ENCODE data around the gene ADAMTSL3.
A peak's percentile ranks its signal among the peaks of the same experiment; 100 is the strongest.
"Not testable (repeated sequence)": the region's sequence is repeated elsewhere in the genome, so short reads cannot be mapped to it uniquely, and the experiment has no call there.

ADAMTSL3 gene

DNA sequence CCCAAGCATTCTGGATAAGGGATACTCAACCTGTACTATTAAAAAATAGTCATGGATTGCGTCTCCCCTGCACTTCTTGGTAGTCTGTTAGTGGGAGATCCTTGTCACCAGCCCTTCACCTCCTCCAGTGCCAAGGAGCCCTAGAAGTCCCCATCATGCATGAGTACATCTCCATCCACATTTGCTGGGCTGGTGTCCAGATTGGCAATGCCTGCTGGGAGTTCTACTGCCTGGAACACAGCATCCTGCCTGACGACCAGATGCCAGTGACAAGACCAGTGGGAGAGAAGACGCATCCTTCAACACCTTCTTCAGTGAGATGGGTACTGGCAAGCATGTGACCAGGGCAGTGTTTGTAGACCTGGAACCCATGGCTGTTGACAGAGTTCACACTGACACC is 85.7 kb downstream of the ADAMTSL3 start:
- Histone ChIP-seq H3K36me3 (ENCODE audit: control insufficient read depth in 2 of 2, insufficient read depth in 2 of 2, low read length in 2 of 2) (no peaks in the 10 kb centered on the region), H3K27ac (ENCODE audit: low read depth in 2 of 2, low read length in 2 of 2) (no peak overlapping the region), H3K9me3 (ENCODE audit: control insufficient read depth in 2 of 2, low read length in 2 of 2) (no peaks in the 10 kb centered on the region), H3K27me3 (ENCODE audit: control insufficient read depth in 2 of 2, insufficient read depth in 2 of 2, low read length in 2 of 2) (no peaks in the 10 kb centered on the region), H3K9ac (ENCODE audit: low read depth in 1 of 2, low read length in 2 of 2) (no peak overlapping the region), H3K4me1 (ENCODE audit: control insufficient read depth in 2 of 2, insufficient read depth in 2 of 2, low read length in 2 of 2) (no peaks in the 10 kb centered on the region), H3K4me3 (ENCODE audit: low read length in 2 of 2) (no peak overlapping the region)

DNA sequence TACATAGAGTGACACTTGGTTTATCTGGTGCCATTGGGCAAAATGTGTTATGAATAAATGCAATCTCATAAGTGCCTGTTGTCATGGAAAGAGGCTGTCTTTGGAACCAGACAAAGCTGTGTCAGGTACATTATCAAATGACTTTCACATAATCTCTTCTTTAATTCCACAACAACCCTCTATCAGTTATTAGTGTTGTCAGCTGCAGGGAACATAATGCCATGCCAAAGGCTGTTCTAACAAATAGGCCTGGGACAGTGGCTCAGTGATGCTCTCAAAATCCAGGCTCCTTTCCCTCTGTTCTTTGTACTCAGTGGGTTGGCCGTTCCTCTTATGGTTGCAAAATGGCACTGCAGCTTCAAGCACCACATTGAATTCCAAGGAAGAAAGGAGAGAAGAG is 91.8 kb downstream of the ADAMTSL3 start:
- no peak overlapping the region for H3K4me3 ChIP-seq (ENCODE audit: low read length in 2 of 2)
- H3K4me1 ChIP-seq (ENCODE audit: control insufficient read depth in 2 of 2, insufficient read depth in 2 of 2, low read length in 2 of 2), result no peaks in the 10 kb centered on the region
- no peaks in the 10 kb centered on the region for H3K9me3 ChIP-seq (ENCODE audit: control insufficient read depth in 2 of 2, low read length in 2 of 2)
- H3K36me3 ChIP-seq (ENCODE audit: control insufficient read depth in 2 of 2, insufficient read depth in 2 of 2, low read length in 2 of 2), result no peaks in the 10 kb centered on the region
- no peak overlapping the region for H3K27ac ChIP-seq (ENCODE audit: low read depth in 2 of 2, low read length in 2 of 2)
- no peaks in the 10 kb centered on the region for H3K27me3 ChIP-seq (ENCODE audit: control insufficient read depth in 2 of 2, insufficient read depth in 2 of 2, low read length in 2 of 2)
- no peak overlapping the region for H3K9ac ChIP-seq (ENCODE audit: low read depth in 1 of 2, low read length in 2 of 2)

DNA sequence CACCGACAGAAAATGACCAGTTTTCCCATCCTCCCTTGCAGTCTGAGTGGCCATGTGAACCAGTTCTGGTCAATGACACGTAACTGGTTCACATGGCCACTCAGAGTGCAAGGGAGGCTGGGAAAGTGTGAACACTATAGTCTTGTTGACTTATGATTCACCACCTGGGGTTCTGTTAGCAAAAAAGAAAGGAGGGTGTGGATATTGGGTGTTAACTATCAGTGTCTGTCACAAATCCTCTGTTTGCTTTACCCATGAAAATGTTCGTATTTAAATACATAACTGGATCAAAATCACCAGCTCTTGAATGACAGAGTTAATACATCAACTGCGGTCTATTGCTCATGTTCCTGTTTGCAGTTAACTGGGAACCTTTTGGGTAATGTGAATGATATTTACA is 92.3 kb downstream of the ADAMTSL3 start:
- Histone ChIP-seq H3K4me1 (ENCODE audit: control insufficient read depth in 2 of 2, insufficient read depth in 2 of 2, low read length in 2 of 2) (no peaks in the 10 kb centered on the region), H3K27me3 (ENCODE audit: control insufficient read depth in 2 of 2, insufficient read depth in 2 of 2, low read length in 2 of 2) (no peaks in the 10 kb centered on the region), H3K36me3 (ENCODE audit: control insufficient read depth in 2 of 2, insufficient read depth in 2 of 2, low read length in 2 of 2) (no peaks in the 10 kb centered on the region), H3K9me3 (ENCODE audit: control insufficient read depth in 2 of 2, low read length in 2 of 2) (no peaks in the 10 kb centered on the region), H3K27ac (ENCODE audit: low read depth in 2 of 2, low read length in 2 of 2) (no peak overlapping the region), H3K9ac (ENCODE audit: low read depth in 1 of 2, low read length in 2 of 2) (no peak overlapping the region), H3K4me3 (ENCODE audit: low read length in 2 of 2) (no peak overlapping the region)

DNA sequence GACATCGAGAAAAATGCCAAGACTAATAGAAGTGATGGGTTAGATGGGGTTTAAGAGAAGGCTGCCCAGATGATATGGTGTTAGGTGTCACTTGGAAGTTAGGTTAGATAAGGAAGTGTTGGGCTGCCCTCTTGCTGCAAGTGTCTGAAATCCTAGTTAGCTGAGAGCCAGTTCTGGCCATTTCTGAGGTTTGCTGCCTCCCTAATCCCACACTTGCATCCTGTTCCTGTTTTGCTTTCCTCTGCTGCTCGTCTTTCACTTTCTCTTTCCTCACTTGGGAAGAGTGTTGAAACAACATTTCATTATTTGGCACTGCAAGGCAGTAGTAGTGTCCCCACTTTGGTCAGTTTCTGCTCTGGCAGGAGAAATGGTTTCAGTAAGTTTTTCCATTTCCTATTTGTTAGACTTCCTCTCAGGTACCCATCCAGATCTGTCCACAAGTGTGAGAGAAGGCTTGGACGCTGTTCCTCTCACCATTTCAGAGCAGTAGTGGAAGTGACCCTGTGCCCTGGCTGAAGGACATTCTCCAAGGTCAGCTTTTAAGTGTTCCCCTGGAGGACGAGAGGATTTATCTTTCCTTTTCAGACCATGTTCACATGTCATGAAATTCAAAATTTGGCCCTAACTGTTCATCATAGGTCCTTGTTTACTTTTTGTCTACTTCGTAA is 93.3 kb downstream of the ADAMTSL3 start:
- H3K4me1 ChIP-seq (ENCODE audit: control insufficient read depth in 2 of 2, insufficient read depth in 2 of 2, low read length in 2 of 2), result no peaks in the 10 kb centered on the region
- H3K27me3 ChIP-seq (ENCODE audit: control insufficient read depth in 2 of 2, insufficient read depth in 2 of 2, low read length in 2 of 2), result no peaks in the 10 kb centered on the region
- no peak overlapping the region for H3K4me3 ChIP-seq (ENCODE audit: low read length in 2 of 2)
- H3K27ac ChIP-seq (ENCODE audit: low read depth in 2 of 2, low read length in 2 of 2), result peak overlapping the region; percentile 14 to 53
- no peaks in the 10 kb centered on the region for H3K36me3 ChIP-seq (ENCODE audit: control insufficient read depth in 2 of 2, insufficient read depth in 2 of 2, low read length in 2 of 2)
- no peak overlapping the region for H3K9ac ChIP-seq (ENCODE audit: low read depth in 1 of 2, low read length in 2 of 2)
- no peaks in the 10 kb centered on the region for H3K9me3 ChIP-seq (ENCODE audit: control insufficient read depth in 2 of 2, low read length in 2 of 2)

DNA sequence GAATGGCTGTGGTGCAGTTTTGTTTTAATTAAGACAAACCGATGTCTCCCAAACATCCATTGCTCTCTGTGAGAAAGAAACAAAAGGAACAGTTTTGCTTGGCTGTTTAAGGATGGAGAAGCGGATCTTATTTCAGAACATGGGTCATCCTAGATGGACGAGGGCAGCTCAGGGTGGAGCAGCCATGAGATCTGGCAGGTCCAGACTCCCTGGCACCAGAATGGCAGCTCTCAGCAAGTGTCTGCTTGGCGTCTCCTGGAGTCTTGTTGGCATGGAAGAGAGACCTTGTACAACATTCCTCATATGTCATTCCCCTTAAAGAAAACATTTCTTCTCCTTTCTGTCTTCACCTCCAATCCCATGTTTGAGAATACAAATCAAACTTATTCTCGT is 93.8 kb downstream of the ADAMTSL3 start:
- no peaks in the 10 kb centered on the region for H3K36me3 ChIP-seq (ENCODE audit: control insufficient read depth in 2 of 2, insufficient read depth in 2 of 2, low read length in 2 of 2)
- no peak overlapping the region for H3K4me3 ChIP-seq (ENCODE audit: low read length in 2 of 2)
- H3K27me3 ChIP-seq (ENCODE audit: control insufficient read depth in 2 of 2, insufficient read depth in 2 of 2, low read length in 2 of 2), result no peaks in the 10 kb centered on the region
- peak overlapping the region; percentile 14 to 53 for H3K27ac ChIP-seq (ENCODE audit: low read depth in 2 of 2, low read length in 2 of 2)
- no peaks in the 10 kb centered on the region for H3K9me3 ChIP-seq (ENCODE audit: control insufficient read depth in 2 of 2, low read length in 2 of 2)
- H3K4me1 ChIP-seq (ENCODE audit: control insufficient read depth in 2 of 2, insufficient read depth in 2 of 2, low read length in 2 of 2), result no peaks in the 10 kb centered on the region
- no peak overlapping the region for H3K9ac ChIP-seq (ENCODE audit: low read depth in 1 of 2, low read length in 2 of 2)

DNA sequence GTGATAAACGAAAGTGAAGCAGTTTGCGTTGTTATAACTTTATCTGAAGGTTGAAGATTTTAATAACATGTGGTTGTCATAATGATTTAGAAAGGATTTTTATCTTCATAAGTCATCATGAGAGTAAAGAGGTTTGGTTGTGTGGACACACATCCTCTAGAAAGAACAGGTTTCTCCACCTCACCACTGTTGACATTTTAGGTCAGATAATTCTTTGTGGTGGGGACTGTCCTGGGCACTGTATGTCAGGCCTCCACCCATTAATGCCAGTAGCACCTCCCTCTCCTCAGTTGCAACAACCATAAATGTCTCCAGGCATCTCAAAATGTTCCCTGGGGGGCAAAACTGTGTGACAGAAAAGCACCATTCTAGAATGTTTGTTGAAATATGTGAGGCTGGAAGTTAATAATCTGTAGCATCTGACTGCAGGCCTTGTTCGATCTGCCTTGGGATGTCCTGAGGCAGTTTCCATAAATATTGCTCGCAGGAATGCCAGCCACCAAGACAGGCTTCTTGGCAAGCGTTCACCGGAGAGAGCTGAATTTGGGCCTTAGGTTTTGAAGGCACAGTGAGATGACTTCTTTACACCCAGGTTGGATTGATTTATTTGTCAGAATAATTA is 100.1 kb downstream of the ADAMTSL3 start:
- Histone ChIP-seq H3K36me3 (ENCODE audit: control insufficient read depth in 2 of 2, insufficient read depth in 2 of 2, low read length in 2 of 2) (no peaks in the 10 kb centered on the region), H3K27ac (ENCODE audit: low read depth in 2 of 2, low read length in 2 of 2) (no peak overlapping the region), H3K4me3 (ENCODE audit: low read length in 2 of 2) (no peak overlapping the region), H3K9ac (ENCODE audit: low read depth in 1 of 2, low read length in 2 of 2) (no peak overlapping the region), H3K27me3 (ENCODE audit: control insufficient read depth in 2 of 2, insufficient read depth in 2 of 2, low read length in 2 of 2) (no peaks in the 10 kb centered on the region), H3K9me3 (ENCODE audit: control insufficient read depth in 2 of 2, low read length in 2 of 2) (no peaks in the 10 kb centered on the region), H3K4me1 (ENCODE audit: control insufficient read depth in 2 of 2, insufficient read depth in 2 of 2, low read length in 2 of 2) (no peaks in the 10 kb centered on the region)

DNA sequence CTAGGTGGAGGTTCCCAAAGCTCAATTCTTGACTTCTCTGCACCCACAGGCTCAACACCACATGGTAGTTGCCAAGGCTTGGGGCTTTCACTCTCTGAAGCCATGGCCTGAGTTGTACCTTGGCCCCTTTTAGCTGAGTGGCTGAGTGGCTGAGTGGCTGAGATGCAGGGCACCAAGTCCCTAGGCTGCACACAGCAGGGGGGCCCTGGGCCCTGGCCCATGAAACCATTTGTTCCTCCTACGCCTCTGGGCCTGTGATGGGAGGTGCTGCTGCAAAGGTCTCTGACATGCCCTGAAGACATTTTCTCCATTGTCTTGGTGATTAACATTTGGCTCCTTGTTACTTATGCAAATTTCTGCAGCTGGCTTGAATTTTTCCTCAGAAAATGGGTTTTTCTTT is 103.4 kb downstream of the ADAMTSL3 start:
- not testable (repeated sequence) for H3K36me3 ChIP-seq (ENCODE audit: control insufficient read depth in 2 of 2, insufficient read depth in 2 of 2, low read length in 2 of 2); H3K9me3 ChIP-seq (ENCODE audit: control insufficient read depth in 2 of 2, low read length in 2 of 2); H3K27ac ChIP-seq (ENCODE audit: low read depth in 2 of 2, low read length in 2 of 2); H3K9ac ChIP-seq (ENCODE audit: low read depth in 1 of 2, low read length in 2 of 2); H3K4me1 ChIP-seq (ENCODE audit: control insufficient read depth in 2 of 2, insufficient read depth in 2 of 2, low read length in 2 of 2); H3K4me3 ChIP-seq (ENCODE audit: low read length in 2 of 2); H3K27me3 ChIP-seq (ENCODE audit: control insufficient read depth in 2 of 2, insufficient read depth in 2 of 2, low read length in 2 of 2)

DNA sequence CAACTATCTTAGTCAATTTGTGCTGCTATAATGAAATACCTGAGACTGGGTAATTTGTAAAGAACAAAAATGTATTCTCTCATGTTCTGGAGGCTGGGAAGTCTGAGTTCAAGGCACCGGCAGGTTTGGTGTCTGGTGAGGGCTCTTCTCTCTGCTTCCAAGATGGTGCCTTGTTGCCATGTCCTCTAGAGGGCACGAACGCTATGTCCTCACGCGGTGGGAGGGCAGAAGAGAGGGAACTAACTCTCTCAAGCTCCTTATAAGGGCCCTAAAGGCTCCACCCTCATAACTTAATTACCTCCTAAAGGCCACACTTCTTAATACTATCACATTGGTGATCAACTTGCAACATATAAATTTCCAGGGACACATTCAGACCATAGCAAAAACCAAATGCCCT is 108.4 kb downstream of the ADAMTSL3 start:
- Histone ChIP-seq H3K9ac (ENCODE audit: low read depth in 1 of 2, low read length in 2 of 2) (no peak overlapping the region), H3K9me3 (ENCODE audit: control insufficient read depth in 2 of 2, low read length in 2 of 2) (no peaks in the 10 kb centered on the region), H3K27me3 (ENCODE audit: control insufficient read depth in 2 of 2, insufficient read depth in 2 of 2, low read length in 2 of 2) (no peaks in the 10 kb centered on the region), H3K4me3 (ENCODE audit: low read length in 2 of 2) (no peak overlapping the region), H3K36me3 (ENCODE audit: control insufficient read depth in 2 of 2, insufficient read depth in 2 of 2, low read length in 2 of 2) (no peaks in the 10 kb centered on the region), H3K27ac (ENCODE audit: low read depth in 2 of 2, low read length in 2 of 2) (no peak overlapping the region), H3K4me1 (ENCODE audit: control insufficient read depth in 2 of 2, insufficient read depth in 2 of 2, low read length in 2 of 2) (no peaks in the 10 kb centered on the region)

DNA sequence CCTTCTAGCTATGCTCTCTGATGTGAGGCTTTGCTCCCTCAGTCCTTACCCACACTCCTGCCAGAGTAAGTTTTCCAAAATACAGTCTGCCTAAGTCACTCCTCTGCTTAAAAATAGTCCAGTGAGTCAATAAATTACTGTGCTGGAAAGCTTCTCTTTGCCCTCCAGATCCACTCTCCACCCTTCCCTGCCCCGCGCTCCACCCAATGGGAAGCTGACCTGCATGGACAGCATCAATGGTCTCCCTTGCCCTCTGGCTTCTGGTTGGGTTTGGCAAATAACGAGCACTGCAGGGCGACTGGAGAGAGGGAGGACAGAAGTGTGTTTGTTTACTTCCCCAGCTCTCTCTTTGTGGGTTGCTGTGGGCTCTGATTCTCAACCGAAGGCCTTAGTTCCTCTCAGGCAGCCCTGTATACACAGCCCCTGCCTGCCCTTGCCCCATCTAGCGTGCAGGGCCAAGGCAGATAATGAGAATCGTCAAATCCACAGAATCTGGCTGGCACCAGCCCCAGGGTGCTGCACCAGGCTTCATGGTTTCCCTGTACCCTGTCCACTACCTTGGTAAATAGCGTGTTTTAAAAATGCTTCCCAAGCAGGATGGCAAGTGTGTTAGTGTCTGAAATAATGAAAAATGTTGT is 110.4 kb downstream of the ADAMTSL3 start:
- Histone ChIP-seq H3K9ac (ENCODE audit: low read depth in 1 of 2, low read length in 2 of 2) (no peak overlapping the region), H3K36me3 (ENCODE audit: control insufficient read depth in 2 of 2, insufficient read depth in 2 of 2, low read length in 2 of 2) (no peaks in the 10 kb centered on the region), H3K27ac (ENCODE audit: low read depth in 2 of 2, low read length in 2 of 2) (no peak overlapping the region), H3K27me3 (ENCODE audit: control insufficient read depth in 2 of 2, insufficient read depth in 2 of 2, low read length in 2 of 2) (no peaks in the 10 kb centered on the region), H3K4me3 (ENCODE audit: low read length in 2 of 2) (no peak overlapping the region), H3K9me3 (ENCODE audit: control insufficient read depth in 2 of 2, low read length in 2 of 2) (no peaks in the 10 kb centered on the region), H3K4me1 (ENCODE audit: control insufficient read depth in 2 of 2, insufficient read depth in 2 of 2, low read length in 2 of 2) (no peaks in the 10 kb centered on the region)

DNA sequence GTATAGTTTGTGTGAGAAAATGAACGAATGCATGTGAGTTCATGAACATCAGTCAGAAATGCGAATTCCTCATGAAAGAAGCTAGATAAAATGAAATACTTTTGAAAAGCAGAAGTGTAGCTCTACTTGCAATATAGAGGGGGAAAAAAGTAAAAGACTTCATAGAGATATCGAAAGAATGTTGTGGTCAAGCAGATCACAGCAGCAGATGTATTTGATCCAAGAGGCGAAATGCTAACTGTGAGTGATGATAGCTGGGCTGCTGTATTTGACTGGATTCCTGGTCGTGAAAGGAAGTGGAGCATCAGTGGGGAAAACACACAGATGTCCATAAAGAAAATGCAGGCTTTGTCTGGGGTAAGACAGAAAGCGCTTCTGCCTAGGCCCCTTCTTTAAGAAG is 112.4 kb downstream of the ADAMTSL3 start:
- H3K4me1 ChIP-seq (ENCODE audit: control insufficient read depth in 2 of 2, insufficient read depth in 2 of 2, low read length in 2 of 2), result no peaks in the 10 kb centered on the region

More for the DNA sequence above, 112.4 kb downstream of the ADAMTSL3 start:
- no peak overlapping the region for H3K27ac ChIP-seq (ENCODE audit: low read depth in 2 of 2, low read length in 2 of 2)
- no peaks in the 10 kb centered on the region for H3K36me3 ChIP-seq (ENCODE audit: control insufficient read depth in 2 of 2, insufficient read depth in 2 of 2, low read length in 2 of 2)
- no peaks in the 10 kb centered on the region for H3K27me3 ChIP-seq (ENCODE audit: control insufficient read depth in 2 of 2, insufficient read depth in 2 of 2, low read length in 2 of 2)
- H3K4me3 ChIP-seq (ENCODE audit: low read length in 2 of 2), result no peak overlapping the region
- H3K9me3 ChIP-seq (ENCODE audit: control insufficient read depth in 2 of 2, low read length in 2 of 2), result no peaks in the 10 kb centered on the region
- H3K9ac ChIP-seq (ENCODE audit: low read depth in 1 of 2, low read length in 2 of 2), result no peak overlapping the region

All from mucosa of rectum (tissue), 2 donors.